H9 (cell line): ENCODE data around the gene AP1S1. TPM values are rescaled to one million over a fixed set of nuclear protein-coding genes. Genes with fewer than 3 reads are reported as not detected.

ENCODE experiments used
- DNase-seq: peaks from one replicate; pipeline ENCODE4 v3.0.0-alpha.2; 2017
- H2AFZ ChIP-seq: one replicate; pipeline ENCODE4 v1.6.1; 2013; ENCODE audit warnings: mild to moderate bottlenecking, low read length, control low read depth, moderate library complexity
- H2AK5ac ChIP-seq: 2 replicates; pipeline ENCODE4 v1.6.1; 2013; ENCODE audit warnings: low read length, control low read depth, mixed read lengths; ENCODE audit not compliant: insufficient read length
- H2BK120ac ChIP-seq: one replicate; pipeline ENCODE4 v1.6.1; 2013; ENCODE audit warnings: low read depth, mild to moderate bottlenecking, low read length, control low read depth, inconsistent platforms; ENCODE audit not compliant: poor library complexity, severe bottlenecking
- H2BK12ac ChIP-seq: 2 replicates; pipeline ENCODE4 v1.6.1; 2013; ENCODE audit warnings: low read length, control low read depth, mixed read lengths, low read depth; ENCODE audit not compliant: insufficient read length
- H2BK15ac ChIP-seq: 2 replicates; pipeline ENCODE4 v1.6.1; 2013; ENCODE audit warnings: low read depth, low read length, control low read depth
- H2BK20ac ChIP-seq: one replicate; pipeline ENCODE4 v1.6.1; 2013; ENCODE audit warnings: low read depth, mild to moderate bottlenecking, low read length, control low read depth, inconsistent platforms; ENCODE audit not compliant: poor library complexity, severe bottlenecking
- H2BK5ac ChIP-seq: 2 replicates; pipeline ENCODE4 v1.6.1; 2013; ENCODE audit warnings: low read length, control low read depth, mixed read lengths; ENCODE audit not compliant: insufficient read length
- H3K14ac ChIP-seq: 2 replicates; pipeline ENCODE4 v1.6.1; 2013; ENCODE audit warnings: low read length, control low read depth; ENCODE audit not compliant: insufficient read depth
- H3K18ac ChIP-seq: 2 replicates; pipeline ENCODE4 v1.6.1; 2013; ENCODE audit warnings: low read depth, mild to moderate bottlenecking, mixed read lengths, low read length, control low read depth; ENCODE audit not compliant: insufficient read length
- H3K23ac ChIP-seq: 2 replicates; pipeline ENCODE4 v1.6.1; 2013; ENCODE audit warnings: low read length, control low read depth, mixed read lengths, low read depth; ENCODE audit not compliant: insufficient read length
- H3K23me2 ChIP-seq: 2 replicates; pipeline ENCODE4 v1.6.1; 2013; ENCODE audit warnings: low read depth, mild to moderate bottlenecking, mixed read lengths, low read length, control low read depth; ENCODE audit not compliant: insufficient read length, poor library complexity, severe bottlenecking
- H3K27ac ChIP-seq: 2 replicates; pipeline ENCODE4 v1.5.1; 2013; ENCODE audit warnings: low read length, control low read depth, mixed read lengths, low read depth; ENCODE audit not compliant: insufficient read length
- H3K27me3 ChIP-seq: 2 replicates; pipeline ENCODE4 v1.6.1; 2013; ENCODE audit warnings: low read length, control low read depth, inconsistent platforms; ENCODE audit not compliant: insufficient read depth
- H3K4ac ChIP-seq: 2 replicates; pipeline ENCODE4 v1.6.1; 2013; ENCODE audit warnings: low read depth, mild to moderate bottlenecking, control low read depth, inconsistent platforms, low read length, moderate library complexity
- H3K4me1 ChIP-seq: 2 replicates; pipeline ENCODE4 v1.6.1; 2013; ENCODE audit warnings: low read length, control low read depth, inconsistent platforms; ENCODE audit not compliant: insufficient read depth
- H3K4me2 ChIP-seq: 2 replicates; pipeline ENCODE4 v1.6.1; 2013; ENCODE audit warnings: low read length, control low read depth, mixed read lengths; ENCODE audit not compliant: insufficient read length, insufficient read depth
- H3K56ac ChIP-seq: 2 replicates; pipeline ENCODE4 v1.6.1; 2013; ENCODE audit warnings: low read depth, mild to moderate bottlenecking, mixed read lengths, low read length, control low read depth; ENCODE audit not compliant: insufficient read length
- H3K79me1 ChIP-seq: 2 replicates; pipeline ENCODE4 v1.6.1; 2013; ENCODE audit warnings: low read depth, mild to moderate bottlenecking, moderate library complexity, low read length, control low read depth, inconsistent platforms; ENCODE audit not compliant: insufficient read depth, poor library complexity, severe bottlenecking
- H3K79me2 ChIP-seq: 2 replicates; pipeline ENCODE4 v1.6.1; 2013; ENCODE audit warnings: low read length, control low read depth, inconsistent platforms; ENCODE audit not compliant: insufficient read depth
- H3K9ac ChIP-seq: 2 replicates; pipeline ENCODE4 v1.6.1; 2013; ENCODE audit warnings: low read length, control low read depth, mixed read lengths; ENCODE audit not compliant: insufficient read length; ENCODE audit errors: extremely low read depth
- H3K9me3 ChIP-seq: one replicate; pipeline ENCODE4 v1.6.1; 2013; ENCODE audit warnings: low read depth, low read length, inconsistent platforms; ENCODE audit not compliant: control insufficient read depth
- H3T11ph ChIP-seq: one replicate; pipeline ENCODE4 v1.6.1; 2013; ENCODE audit warnings: mild to moderate bottlenecking, low read length, control low read depth, inconsistent platforms
- H4K20me1 ChIP-seq: one replicate; pipeline ENCODE4 v1.6.1; 2013; ENCODE audit not compliant: control insufficient read depth, insufficient read length, insufficient read depth
- H4K5ac ChIP-seq: 2 replicates; pipeline ENCODE4 v1.6.1; 2013; ENCODE audit warnings: low read depth, mild to moderate bottlenecking, mixed read lengths, low read length, control low read depth; ENCODE audit not compliant: insufficient read length
- H4K8ac ChIP-seq: replicated peaks from 2 replicates; pipeline ENCODE4 v1.6.1; 2013; ENCODE audit warnings: low read length, control low read depth, mixed read lengths, low read depth; ENCODE audit not compliant: insufficient read length
- H4K91ac ChIP-seq: 2 replicates; pipeline ENCODE4 v1.6.1; 2013; ENCODE audit warnings: low read depth, mild to moderate bottlenecking, moderate library complexity, mixed read lengths, low read length, control low read depth; ENCODE audit not compliant: insufficient read length
- H3K27ac Mint-ChIP-seq, 3 experiments: 2 replicates in 2 of 3; 3 replicates in 1 of 3; pipeline ENCODE4 v1.8.0; 2020 to 2021; ENCODE audit warnings: mixed read lengths in 3 of 3, mild to moderate bottlenecking in 1 of 3, moderate library complexity in 1 of 3
- H3K27me3 Mint-ChIP-seq: 2 replicates; pipeline ENCODE4 v1.8.0; 2021; ENCODE audit warnings: low read depth, mild to moderate bottlenecking, moderate library complexity, mixed read lengths
- H3K36me3 Mint-ChIP-seq, 3 experiments: 2 replicates in 2 of 3; 3 replicates in 1 of 3; pipeline ENCODE4 v1.8.0; 2020 to 2021; ENCODE audit warnings: low read depth in 3 of 3, mixed read lengths in 3 of 3; ENCODE audit not compliant: insufficient read depth in 1 of 3
- H3K4me1 Mint-ChIP-seq, 2 experiments: 2 replicates each; pipeline ENCODE4 v1.8.0; 2020; ENCODE audit warnings: mixed read lengths in 2 of 2
- H3K4me3 Mint-ChIP-seq, 2 experiments: 2 replicates in 1 of 2; 3 replicates in 1 of 2; pipeline ENCODE4 v1.8.0; 2020 to 2021; ENCODE audit warnings: mild to moderate bottlenecking in 2 of 2, mixed read lengths in 2 of 2, moderate library complexity in 1 of 2
- H3K9me3 Mint-ChIP-seq, 2 experiments: 2 replicates in 1 of 2; 3 replicates in 1 of 2; pipeline ENCODE4 v1.8.0; 2020; ENCODE audit warnings: mild to moderate bottlenecking in 2 of 2, mixed read lengths in 2 of 2, moderate library complexity in 1 of 2
- WGBS: extraction: QIAGEN DNeasy Blood & Tissue Kit; methylation state at CpG from one replicate; pipeline ENCODE4 v1.1.7; 2013; ENCODE audit warnings: missing lambda C conversion rate, low lambda C conversion rate, mixed read lengths; ENCODE audit not compliant: insufficient read length; ENCODE audit errors: extremely low coverage; 5-methylcytosine and 5-hydroxymethylcytosine counted together
- total RNA-seq: library from RNA; stranded (reverse); gene quantifications from 2 replicates; pipeline ENCODE4 v1.2.1, GENCODE V29; 2021
- TF ChIP-seq, protein P1 (sequence below): fragments of 200-600 bp; sonication (generic); conservative IDR thresholded peaks from 3 replicates; pipeline ENCODE4 v1.8.0; 2021; ENCODE audit warnings: antibody characterized with exemption, mild to moderate bottlenecking

The AP1S1 gene
- total RNA-seq, 1 experiment from 2014 or later = 65.2 TPM

DNA sequence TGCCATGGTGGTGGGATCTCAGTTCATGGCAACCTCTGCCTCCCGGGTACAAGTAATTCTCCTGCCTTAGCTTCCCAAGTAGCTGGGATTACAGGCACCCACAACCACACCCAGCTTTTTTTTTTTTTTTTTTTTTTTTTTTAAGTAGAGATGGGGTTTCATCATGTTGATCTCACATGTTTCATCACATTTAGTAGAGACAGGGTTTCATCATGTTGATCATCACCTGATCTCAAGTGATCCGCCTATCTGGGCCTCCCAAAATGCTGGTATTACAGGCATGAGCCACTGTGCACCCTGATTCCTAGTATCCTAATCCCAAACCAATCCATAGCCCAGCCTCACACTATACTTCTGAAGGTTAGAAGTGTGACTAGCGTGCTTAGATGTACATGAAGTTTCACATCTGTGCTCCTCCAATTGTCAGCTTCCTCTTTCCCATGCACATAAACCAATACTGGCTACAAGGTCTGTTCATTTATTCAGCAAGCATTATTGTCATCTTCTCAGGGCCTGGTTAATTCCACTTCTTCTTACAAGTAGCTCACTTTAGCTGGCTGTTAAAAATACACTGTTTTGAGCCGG is 32.7 kb downstream of the AP1S1 start:
- Histone ChIP-seq H2BK20ac (no peak overlapping the region), H2BK120ac (no peak overlapping the region), H3K14ac (no peak overlapping the region), H3K23me2 (peaks cover 2% of the 10 kb centered on the region), H2BK5ac (no peak overlapping the region), H3K4ac (no peak overlapping the region), H3T11ph (no peak overlapping the region), H2AFZ (no peak overlapping the region), H2BK15ac (no peak overlapping the region), H4K91ac (no peak overlapping the region), H3K9me3 (no peaks in the 10 kb centered on the region), H3K27me3 (no peaks in the 10 kb centered on the region), H4K5ac (no peak overlapping the region), H3K79me1 (no peaks in the 10 kb centered on the region), H3K23ac (no peak overlapping the region), H3K56ac (no peak overlapping the region), H3K18ac (no peak overlapping the region), H4K8ac (no peak overlapping the region), H3K4me1 (no peaks in the 10 kb centered on the region; the same call in 1 of the 2 replicates), H3K27ac (no peak overlapping the region), H2AK5ac (no peak overlapping the region), H3K4me2 (no peak overlapping the region), H4K20me1 (no peaks in the 10 kb centered on the region), H3K9ac (no peak overlapping the region), H3K79me2 (no peaks in the 10 kb centered on the region), H2BK12ac (no peak overlapping the region)
- DNase-seq = no peak
- TF ChIP-seq, protein P1, sequence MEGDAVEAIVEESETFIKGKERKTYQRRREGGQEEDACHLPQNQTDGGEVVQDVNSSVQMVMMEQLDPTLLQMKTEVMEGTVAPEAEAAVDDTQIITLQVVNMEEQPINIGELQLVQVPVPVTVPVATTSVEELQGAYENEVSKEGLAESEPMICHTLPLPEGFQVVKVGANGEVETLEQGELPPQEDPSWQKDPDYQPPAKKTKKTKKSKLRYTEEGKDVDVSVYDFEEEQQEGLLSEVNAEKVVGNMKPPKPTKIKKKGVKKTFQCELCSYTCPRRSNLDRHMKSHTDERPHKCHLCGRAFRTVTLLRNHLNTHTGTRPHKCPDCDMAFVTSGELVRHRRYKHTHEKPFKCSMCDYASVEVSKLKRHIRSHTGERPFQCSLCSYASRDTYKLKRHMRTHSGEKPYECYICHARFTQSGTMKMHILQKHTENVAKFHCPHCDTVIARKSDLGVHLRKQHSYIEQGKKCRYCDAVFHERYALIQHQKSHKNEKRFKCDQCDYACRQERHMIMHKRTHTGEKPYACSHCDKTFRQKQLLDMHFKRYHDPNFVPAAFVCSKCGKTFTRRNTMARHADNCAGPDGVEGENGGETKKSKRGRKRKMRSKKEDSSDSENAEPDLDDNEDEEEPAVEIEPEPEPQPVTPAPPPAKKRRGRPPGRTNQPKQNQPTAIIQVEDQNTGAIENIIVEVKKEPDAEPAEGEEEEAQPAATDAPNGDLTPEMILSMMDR = no peak
- Mint-ChIP-seq H3K4me1 (peaks cover 6 to 7% of the 10 kb centered on the region in 2 experiments), H3K9me3 (no peaks in the 10 kb centered on the region), H3K27ac (no peak overlapping the region), H3K36me3 (no peaks in the 10 kb centered on the region), H3K4me3 (no peak overlapping the region; a peak in 1 of 5 replicates), H3K27me3 (peaks cover 10% of the 10 kb centered on the region)
- WGBS = no CpG with 5 or more reads among the region's 4 CpGs
